ENCODE results near the gene HPX.
A peak's percentile ranks its signal among the peaks of the same experiment; 100 is the strongest.

The HPX gene, protein sequence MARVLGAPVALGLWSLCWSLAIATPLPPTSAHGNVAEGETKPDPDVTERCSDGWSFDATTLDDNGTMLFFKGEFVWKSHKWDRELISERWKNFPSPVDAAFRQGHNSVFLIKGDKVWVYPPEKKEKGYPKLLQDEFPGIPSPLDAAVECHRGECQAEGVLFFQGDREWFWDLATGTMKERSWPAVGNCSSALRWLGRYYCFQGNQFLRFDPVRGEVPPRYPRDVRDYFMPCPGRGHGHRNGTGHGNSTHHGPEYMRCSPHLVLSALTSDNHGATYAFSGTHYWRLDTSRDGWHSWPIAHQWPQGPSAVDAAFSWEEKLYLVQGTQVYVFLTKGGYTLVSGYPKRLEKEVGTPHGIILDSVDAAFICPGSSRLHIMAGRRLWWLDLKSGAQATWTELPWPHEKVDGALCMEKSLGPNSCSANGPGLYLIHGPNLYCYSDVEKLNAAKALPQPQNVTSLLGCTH

DNA sequence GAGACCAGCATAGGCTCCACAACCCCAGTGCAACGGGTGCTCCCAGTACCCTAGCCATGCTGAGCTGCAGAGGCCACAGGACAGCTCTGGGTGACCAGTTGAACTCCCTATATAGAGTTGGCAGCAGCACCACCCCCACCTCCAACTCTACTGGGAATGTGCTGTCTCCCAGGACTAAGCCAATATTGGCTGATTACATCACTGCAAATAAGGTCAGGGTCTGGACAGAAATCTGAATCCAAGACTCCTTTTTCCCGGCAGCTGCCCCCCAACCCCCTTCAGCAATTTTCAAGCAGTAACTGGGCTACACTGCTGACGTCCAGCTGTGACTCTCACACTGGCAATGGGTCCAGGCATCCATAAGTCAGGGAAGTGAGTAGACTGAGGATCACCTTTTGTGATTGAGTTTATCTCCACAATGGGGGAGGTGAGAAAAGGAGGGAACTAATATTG, at the start of gene HPX:
Gene HPX, minus strand, starts transcription at position 82 of the 453 bp plus-strand sequence. Its CDS starts 24 bp downstream, at position 58.
- no peak for DNase-seq (ENCODE audit: low spot score)

DNA sequence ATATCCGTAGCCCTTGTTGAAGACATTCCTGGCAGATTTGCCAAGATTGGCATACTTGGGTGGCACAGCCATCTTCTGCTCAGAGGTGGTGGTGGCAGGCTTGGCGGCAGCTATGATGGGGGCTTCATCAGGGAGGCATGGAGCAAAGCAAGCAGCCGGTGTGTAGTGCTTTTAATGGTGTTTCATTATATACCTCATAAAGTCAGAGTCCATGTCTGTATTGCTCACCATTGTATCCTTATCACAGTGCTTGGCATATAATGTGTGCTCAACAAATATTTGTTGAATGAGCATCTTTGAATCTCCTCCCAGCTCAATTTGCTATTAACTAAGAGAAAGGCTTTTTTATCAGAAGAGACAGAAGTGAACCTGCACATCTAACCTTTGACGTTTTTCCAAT, 48.5 kb upstream of the HPX start:
- DNase-seq (ENCODE audit: low spot score): no peak

DNA sequence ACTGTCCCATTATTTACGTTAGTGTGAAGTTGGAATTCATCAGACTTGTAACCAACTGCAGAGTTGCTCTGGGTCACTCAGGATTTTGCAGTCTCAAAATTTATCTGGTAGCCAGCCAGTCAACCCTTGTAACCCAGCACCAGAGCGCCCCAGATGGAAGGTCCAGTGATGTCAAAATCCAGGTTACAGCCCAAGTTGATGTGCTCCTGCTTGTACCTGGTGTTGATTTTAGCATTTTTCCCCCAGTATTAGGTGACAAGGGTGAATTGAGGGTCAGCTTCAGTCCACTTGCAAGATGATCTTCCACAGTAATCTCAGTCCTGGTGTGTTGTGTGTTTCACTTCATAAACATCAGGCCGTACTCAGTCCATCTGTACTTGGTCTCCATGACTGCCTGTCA, 48.0 kb upstream of the HPX start:
- no peak for DNase-seq (ENCODE audit: low spot score)

DNA sequence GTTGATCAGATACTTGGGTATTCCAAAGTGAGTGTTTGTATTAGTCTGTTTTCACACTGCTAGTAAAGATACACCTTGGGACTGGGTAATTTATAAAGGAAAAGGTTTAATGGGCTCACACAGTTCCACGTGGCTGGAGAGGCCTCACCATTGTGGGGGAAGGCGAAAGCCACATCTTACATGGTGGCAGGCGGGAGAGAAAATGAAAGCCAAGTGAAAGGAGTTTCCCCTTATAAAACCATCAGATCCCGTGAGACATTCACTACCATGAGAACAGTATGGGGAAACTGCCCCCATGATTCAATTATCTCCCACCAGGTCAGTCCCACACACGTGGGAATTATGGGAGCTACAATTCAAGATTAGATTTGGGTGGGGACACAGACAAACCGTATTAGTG, 47.6 kb upstream of the HPX start:
- no peak for DNase-seq (ENCODE audit: low spot score)

- no peak for DNase-seq (ENCODE audit: low spot score)
Observed at GRCh38 chr11:6486938-6487337, 46.2 kb upstream of the HPX start.

DNA sequence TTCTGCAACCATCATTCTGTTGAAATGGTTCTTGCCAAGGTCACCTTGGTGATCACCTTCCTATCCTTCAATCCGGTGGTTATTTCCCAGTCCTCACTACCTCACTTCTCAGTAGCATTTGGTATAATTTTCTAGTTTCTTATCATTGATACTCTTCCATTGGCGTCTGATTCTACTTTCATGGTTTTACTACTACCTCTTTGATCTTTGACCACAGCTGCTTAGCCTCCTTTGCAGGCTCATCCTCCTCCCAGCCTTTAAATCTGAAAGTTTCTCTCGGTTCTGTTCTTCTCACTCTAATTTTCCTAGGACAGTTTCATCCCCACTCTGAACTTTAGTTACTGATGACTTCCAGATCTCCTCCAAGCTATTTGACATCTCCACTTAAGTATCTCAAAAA, 45.5 kb upstream of the HPX start:
- DNase-seq (ENCODE audit: low spot score): no peak

DNA sequence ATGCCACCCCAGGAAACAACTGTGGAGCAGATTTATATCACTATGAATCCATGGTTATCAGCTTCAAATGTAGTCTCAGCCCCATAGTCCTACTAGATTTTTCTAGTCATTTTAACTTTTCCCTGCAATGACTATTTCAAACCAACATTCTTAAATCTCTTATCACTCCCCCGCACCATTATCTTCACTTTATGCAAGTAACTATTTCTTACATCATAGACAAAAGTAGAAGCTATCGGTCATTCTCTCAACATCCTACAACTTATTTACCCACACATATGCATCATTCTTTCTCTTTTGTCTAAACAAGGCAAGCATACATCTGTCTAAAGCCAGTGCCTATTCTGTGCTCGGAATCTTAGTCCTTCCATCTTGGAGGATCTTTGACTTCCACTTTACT, 44.9 kb upstream of the HPX start:
- no peak for DNase-seq (ENCODE audit: low spot score)

GRCh38 chr11:6483015-6483414, 42.2 kb upstream of the HPX start:
- no peak for DNase-seq (ENCODE audit: low spot score)

- no peak for DNase-seq (ENCODE audit: low spot score)
Observed at GRCh38 chr11:6482441-6482840, 41.7 kb upstream of the HPX start.

- DNase-seq (ENCODE audit: low spot score): no peak
Observed at GRCh38 chr11:6481924-6482275, 41.1 kb upstream of the HPX start.

- peak; percentile 99 for DNase-seq (ENCODE audit: low spot score)
Observed at GRCh38 chr11:6481012-6481923, 40.5 kb upstream of the HPX start, which contains the start of the genes ARFIP2 and TIMM10B. ARFIP2 (minus strand) TSS chr11:6481331; CDS start chr11:6480421, 910 bp downstream. TIMM10B (plus strand) TSS chr11:6481501; CDS start chr11:6481517, 16 bp downstream.

DNA sequence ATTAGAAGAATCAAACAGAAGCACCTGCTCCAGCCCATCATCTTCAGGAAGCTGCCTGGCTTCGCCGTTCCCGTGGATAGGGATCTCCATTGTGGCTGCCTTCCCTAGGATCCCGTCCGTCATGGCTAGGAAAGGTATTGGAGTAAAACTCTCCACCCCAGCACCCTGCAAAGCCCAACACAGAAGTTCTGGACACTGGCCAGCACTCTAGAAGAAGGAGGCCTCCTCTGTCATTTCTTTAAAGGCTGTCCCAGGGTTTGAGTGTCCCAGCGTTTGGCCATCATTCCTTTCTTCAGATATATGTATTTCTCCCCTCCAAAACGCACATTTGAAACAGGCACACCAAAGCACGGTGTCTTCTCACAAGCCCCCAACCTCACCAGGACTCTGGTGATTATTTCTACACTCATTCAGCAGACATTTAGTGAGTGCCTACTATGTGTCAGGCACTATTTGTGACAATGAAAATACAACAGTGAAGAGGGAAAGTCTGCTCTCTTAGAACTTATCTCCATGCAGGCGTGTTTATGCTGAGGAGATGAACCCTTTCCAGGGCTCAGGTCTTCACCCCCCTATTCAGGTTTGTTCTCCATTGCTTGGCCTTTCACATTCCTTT, 39.6 kb upstream of the HPX start:
- no peak for DNase-seq (ENCODE audit: low spot score)

GRCh38 chr11:6476571-6476970, 35.8 kb upstream of the HPX start:
- DNase-seq (ENCODE audit: low spot score): no peak

DNA sequence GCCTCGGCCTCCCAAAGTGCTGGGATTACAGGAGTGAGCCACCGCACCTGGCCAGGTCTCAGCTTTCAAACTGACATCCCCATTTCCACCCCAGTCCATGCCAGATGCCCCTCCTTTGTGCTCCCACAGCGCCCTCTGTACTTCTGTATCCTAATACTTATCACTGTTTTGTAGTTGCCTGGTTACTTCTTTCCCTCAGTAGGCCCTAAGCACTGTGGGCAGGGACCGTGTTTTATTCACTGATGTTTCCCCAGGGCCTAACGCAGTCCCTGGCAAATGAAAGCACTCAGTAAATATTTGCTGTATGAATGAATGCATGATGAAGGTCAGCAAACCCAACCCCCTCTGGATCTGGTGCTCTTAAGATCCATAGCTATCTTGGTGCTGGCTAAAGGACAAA, 35.1 kb upstream of the HPX start:
- no peak for DNase-seq (ENCODE audit: low spot score)

DNA sequence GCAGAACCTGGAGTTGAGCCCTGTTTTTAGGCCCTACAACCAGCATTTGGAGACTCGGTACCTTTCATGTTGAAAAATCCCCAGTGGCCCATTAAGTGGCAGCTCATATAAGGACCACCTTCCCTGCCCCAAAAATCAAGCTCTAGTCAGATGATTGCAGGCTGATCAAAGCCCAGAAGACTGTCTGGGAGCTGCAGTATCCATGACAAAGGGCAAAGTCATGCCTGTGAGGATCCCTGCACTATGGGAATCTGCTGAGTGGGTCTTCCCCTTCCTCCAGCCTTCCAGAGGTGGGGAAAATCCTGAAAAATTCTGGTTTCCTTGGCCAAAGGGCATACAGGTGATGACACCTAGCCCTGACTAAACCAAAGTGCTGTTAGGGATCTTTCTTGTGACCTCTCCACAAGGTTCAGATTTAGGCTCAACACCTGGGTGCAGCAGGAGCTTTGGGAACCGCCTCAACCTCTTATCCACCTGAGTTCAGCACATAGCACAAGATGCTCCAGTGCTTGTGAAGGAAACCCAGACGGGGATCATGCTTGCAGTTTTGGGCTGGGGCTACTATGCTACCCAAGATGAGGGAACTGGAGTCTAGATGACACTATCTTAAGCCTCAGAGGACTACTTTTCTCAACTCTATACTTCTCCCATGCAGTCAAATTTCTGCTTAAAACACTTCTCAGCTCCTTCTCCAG, 34.2 kb upstream of the HPX start:
- DNase-seq (ENCODE audit: low spot score): no peak

- no peak for DNase-seq (ENCODE audit: low spot score)
Observed at GRCh38 chr11:6474413-6474792, 33.6 kb upstream of the HPX start.

GRCh38 chr11:6473451-6474412, 32.9 kb upstream of the HPX start, which contains the start of gene TRIM3:
TRIM3 (minus strand) TSS chr11:6473941; CDS start chr11:6465695, 8,246 bp downstream.
- peak; percentile 84 for DNase-seq (ENCODE audit: low spot score)

DNA sequence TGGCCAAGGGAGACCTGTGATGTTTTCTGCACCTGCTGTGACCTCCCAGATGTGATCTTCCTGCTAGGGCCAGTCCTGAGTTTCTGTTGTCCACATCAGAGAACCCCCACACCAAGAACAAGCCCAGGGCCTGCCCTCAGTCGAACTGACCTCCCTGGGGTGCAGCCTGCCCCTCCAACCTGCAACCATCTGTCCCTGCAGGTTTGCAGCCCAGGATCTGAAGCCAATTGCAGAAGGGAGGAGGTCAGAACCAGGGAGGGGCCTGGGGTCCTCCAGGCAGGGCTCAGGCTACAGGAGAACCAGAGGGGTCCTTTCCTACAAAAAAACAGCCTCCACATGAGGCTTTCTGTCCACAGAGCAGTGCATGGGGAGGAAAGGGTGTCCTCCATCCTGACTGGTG, 32.1 kb upstream of the HPX start:
- peak; percentile 68 for DNase-seq (ENCODE audit: low spot score)

- no peak for DNase-seq (ENCODE audit: low spot score)
Observed at GRCh38 chr11:6469599-6469998, 28.8 kb upstream of the HPX start.

GRCh38 chr11:6468712-6469495, 28.1 kb upstream of the HPX start:
- DNase-seq (ENCODE audit: low spot score): peak; percentile 67
